Type B pancreatic cell (in vitro differentiated cells): ENCODE results near the gene IRX1. TPM values are rescaled to one million over a fixed set of nuclear protein-coding genes. Genes with fewer than 3 reads are reported as not detected.

Source experiments
- DNase-seq: peaks from one replicate; pipeline ENCODE4 v3.0.0; 2021; ENCODE audit warnings: mixed read lengths; ENCODE audit not compliant: unreplicated experiment; ENCODE audit errors: extremely low spot score
- H3K27ac Mint-ChIP-seq: 2 replicates; pipeline ENCODE4 v1.8.0; 2021; ENCODE audit warnings: mild to moderate bottlenecking, mixed read lengths
- H3K27me3 Mint-ChIP-seq: 2 replicates; pipeline ENCODE4 v1.8.0; 2021; ENCODE audit warnings: mixed read lengths
- H3K36me3 Mint-ChIP-seq: 2 replicates; pipeline ENCODE4 v1.8.0; 2021; ENCODE audit warnings: mixed read lengths
- H3K4me1 Mint-ChIP-seq: one replicate; pipeline ENCODE4 v1.8.0; 2021; ENCODE audit warnings: mixed read lengths; ENCODE audit not compliant: unreplicated experiment
- H3K4me3 Mint-ChIP-seq: 2 replicates; pipeline ENCODE4 v1.8.0; 2021; ENCODE audit warnings: mild to moderate bottlenecking, mixed read lengths
- H3K9me3 Mint-ChIP-seq: 2 replicates; pipeline ENCODE4 v1.8.0; 2021; ENCODE audit warnings: mixed read lengths
- CTCF ChIP-seq: fragments of 200-600 bp; sonication (generic); conservative IDR thresholded peaks from 2 replicates; pipeline ENCODE4 v1.5.0; 2021; ENCODE audit warnings: antibody characterized with exemption, mild to moderate bottlenecking
- long read RNA-seq: library from polyadenylated mRNA; unstranded; transcript quantifications from one replicate; pipeline ENCODE4 v2.0.0, GENCODE V29; 2020
- total RNA-seq: library from RNA; stranded (reverse); gene quantifications from 2 replicates; pipeline ENCODE4 v1.2.1, GENCODE V29; 2021; ENCODE audit warnings: low replicate concordance

IRX1 gene
- total RNA-seq = 24.1 and 25.0 TPM in 2 replicates
- long read RNA-seq = 0 reads

- H3K4me1 Mint-ChIP-seq = peaks cover 29% of the 10 kb centered on the region
- peak within 1 kb of the TSS; percentile 69 for H3K27ac Mint-ChIP-seq
- H3K9me3 Mint-ChIP-seq = no peaks in the 10 kb centered on the region
- DNase-seq = no peak
- H3K4me3 Mint-ChIP-seq = peak within 1 kb of the TSS; percentile 88
- peaks cover 12% of the 10 kb centered on the region for H3K36me3 Mint-ChIP-seq
- no peak for TF ChIP-seq CTCF
- H3K27me3 Mint-ChIP-seq = peaks cover 79% of the 10 kb centered on the region
Observed at GRCh38 chr5:3595006-3595961, at the start of gene IRX1. IRX1 (plus strand) TSS chr5:3595832; CDS start chr5:3596106, 274 bp downstream.

GRCh38 chr5:3546028-3546427, 49.6 kb upstream of the IRX1 start:
- no peaks in the 10 kb centered on the region for H3K27me3 Mint-ChIP-seq
- H3K4me1 Mint-ChIP-seq = peaks cover 8% of the 10 kb centered on the region
- no peaks in the 10 kb centered on the region for H3K36me3 Mint-ChIP-seq
- H3K9me3 Mint-ChIP-seq = no peaks in the 10 kb centered on the region
- TF ChIP-seq CTCF = no peak
- H3K4me3 Mint-ChIP-seq = no peak overlapping the region
- no peak overlapping the region for H3K27ac Mint-ChIP-seq
- DNase-seq = no peak

GRCh38 chr5:3564116-3564515, 31.5 kb upstream of the IRX1 start:
- Mint-ChIP-seq H3K27me3 (peaks cover 20% of the 10 kb centered on the region), H3K4me3 (no peak overlapping the region), H3K27ac (no peak overlapping the region), H3K4me1 (no peaks in the 10 kb centered on the region), H3K36me3 (peaks cover 4% of the 10 kb centered on the region), H3K9me3 (peaks cover 14% of the 10 kb centered on the region)
- no peak for TF ChIP-seq CTCF
- DNase-seq = no peak

- TF ChIP-seq CTCF = no peak
- Mint-ChIP-seq H3K27me3 (peaks cover 26% of the 10 kb centered on the region), H3K4me3 (no peak overlapping the region), H3K36me3 (peaks cover 4% of the 10 kb centered on the region), H3K4me1 (no peaks in the 10 kb centered on the region), H3K9me3 (peaks cover 8% of the 10 kb centered on the region), H3K27ac (no peak overlapping the region)
- DNase-seq = no peak
Observed at GRCh38 chr5:3564827-3565518, 30.7 kb upstream of the IRX1 start.

GRCh38 chr5:3584724-3585531, 10.7 kb upstream of the IRX1 start:
- Mint-ChIP-seq H3K4me3 (no peak overlapping the region), H3K36me3 (peaks cover 5% of the 10 kb centered on the region), H3K27me3 (peaks cover 99% of the 10 kb centered on the region), H3K4me1 (no peaks in the 10 kb centered on the region), H3K9me3 (no peaks in the 10 kb centered on the region), H3K27ac (no peak overlapping the region)
- TF ChIP-seq CTCF = no peak
- DNase-seq = no peak
